GM23338 (cell line): ENCODE data around the gene MME. TPM values are rescaled to one million over a fixed set of nuclear protein-coding genes. Genes with fewer than 3 reads are reported as not detected.

Experiments
- ATAC-seq: fragments of 200-7000 bp; cut with Tn5 transposase; 3 replicates; pipeline ENCODE4 v1.9.1; 2020
- DNase-seq: peaks from one replicate; pipeline ENCODE4 v3.0.0-alpha.2; 2015; ENCODE audit warnings: low spot score
- H2AFZ ChIP-seq: fragments of 200-600 bp; sonication (generic); 2 replicates; pipeline ENCODE4 v1.8.0; 2016; ENCODE audit warnings: antibody characterized with exemption, mild to moderate bottlenecking, moderate library complexity
- H3F3A ChIP-seq: fragments of 200-600 bp; sonication (generic); replicated peaks from 2 replicates; pipeline ENCODE4 v1.8.0; 2017; ENCODE audit warnings: antibody characterized with exemption, mixed run types, low read depth
- H3K27ac ChIP-seq: fragments of 200-600 bp; sonication (generic); 2 replicates; pipeline ENCODE4 v1.6.1; 2016; ENCODE audit warnings: low read depth
- H3K27me3 ChIP-seq: fragments of 200-600 bp; sonication (generic); 2 replicates; pipeline ENCODE4 v1.8.0; 2016; ENCODE audit warnings: mild to moderate bottlenecking, mixed run types, moderate library complexity; ENCODE audit not compliant: insufficient read depth
- H3K36me3 ChIP-seq: fragments of 200-600 bp; sonication (generic); 2 replicates; pipeline ENCODE4 v1.8.0; 2016; ENCODE audit warnings: mild to moderate bottlenecking; ENCODE audit not compliant: insufficient read depth
- H3K4me1 ChIP-seq: fragments of 200-600 bp; sonication (generic); 2 replicates; pipeline ENCODE4 v1.8.0; 2016; ENCODE audit warnings: mild to moderate bottlenecking, moderate library complexity; ENCODE audit not compliant: insufficient read depth
- H3K4me2 ChIP-seq: fragments of 200-600 bp; sonication (generic); 2 replicates; pipeline ENCODE4 v1.7.1; 2017; ENCODE audit warnings: mixed run types
- H3K4me3 ChIP-seq: fragments of 200-600 bp; sonication (generic); 2 replicates; pipeline ENCODE4 v1.6.1; 2016; ENCODE audit warnings: mixed run types
- H3K79me2 ChIP-seq: fragments of 200-600 bp; sonication (generic); replicated peaks from 2 replicates; pipeline ENCODE4 v1.8.0; 2017; ENCODE audit warnings: mild to moderate bottlenecking; ENCODE audit not compliant: insufficient read depth
- H3K9me2 ChIP-seq: fragments of 200-600 bp; sonication (generic); 2 replicates; pipeline ENCODE4 v1.8.0; 2017; ENCODE audit not compliant: insufficient read depth
- H4K20me1 ChIP-seq: fragments of 200-600 bp; sonication (generic); replicated peaks from 2 replicates; pipeline ENCODE4 v1.8.0; 2017; ENCODE audit warnings: mild to moderate bottlenecking; ENCODE audit not compliant: insufficient read depth
- H3K27ac Mint-ChIP-seq: 2 replicates; pipeline ENCODE4 v1.8.0; 2020; ENCODE audit warnings: inconsistent platforms, mild to moderate bottlenecking, moderate library complexity, mixed read lengths
- H3K27me3 Mint-ChIP-seq: 3 replicates; pipeline ENCODE4 v1.8.0; 2022; ENCODE audit warnings: low read depth, mild to moderate bottlenecking, moderate library complexity, mixed read lengths, inconsistent platforms; ENCODE audit not compliant: insufficient read depth, poor library complexity
- H3K36me3 Mint-ChIP-seq: 3 replicates; pipeline ENCODE4 v1.8.0; 2021; ENCODE audit warnings: low read depth, mild to moderate bottlenecking, inconsistent platforms, moderate library complexity, mixed read lengths
- H3K4me1 Mint-ChIP-seq: 3 replicates; pipeline ENCODE4 v1.8.0; 2020; ENCODE audit warnings: mild to moderate bottlenecking, inconsistent platforms, mixed read lengths
- H3K4me3 Mint-ChIP-seq: 3 replicates; pipeline ENCODE4 v1.8.0; 2021; ENCODE audit warnings: moderate library complexity, mild to moderate bottlenecking, inconsistent platforms, mixed read lengths
- H3K9me3 Mint-ChIP-seq: 3 replicates; pipeline ENCODE4 v1.8.0; 2020; ENCODE audit warnings: moderate library complexity, mild to moderate bottlenecking, inconsistent platforms, mixed read lengths
- CREB1 ChIP-seq: fragments of 250-450 bp; sonication (Bioruptor Pico); IDR thresholded peaks from 2 replicates; pipeline ENCODE4 v1.5.0; 2020; ENCODE audit warnings: low read depth, mild to moderate bottlenecking, moderate library complexity
- CTCF ChIP-seq, 2 experiments: fragments of 200-600 bp in 1 of 2; sonication (generic) in 1 of 2; conservative IDR thresholded peaks; 2 replicates each; pipeline versions ENCODE4 v1.5.1 to v1.6.1; 2016 to 2017; ENCODE audit warnings: antibody characterized with exemption in 2 of 2, low read depth in 2 of 2, mild to moderate bottlenecking in 2 of 2, moderate library complexity in 1 of 2
- EZH2 ChIP-seq: fragments of 200-600 bp; sonication (generic); IDR thresholded peaks from one replicate; pipeline ENCODE4 v1.8.0; 2017; ENCODE audit warnings: antibody characterized with exemption, mild to moderate bottlenecking, low read depth; ENCODE audit not compliant: unreplicated experiment
- EZH2phosphoT487 ChIP-seq: fragments of 200-600 bp; sonication (generic); IDR thresholded peaks from one replicate; pipeline ENCODE4 v1.8.1; 2018; ENCODE audit warnings: antibody characterized with exemption; ENCODE audit not compliant: unreplicated experiment
- JUNB ChIP-seq: IDR thresholded peaks from one replicate; pipeline ENCODE4 v1.6.1; 2016; ENCODE audit warnings: antibody characterized with exemption; ENCODE audit not compliant: unreplicated experiment
- NANOG ChIP-seq: IDR thresholded peaks from 2 replicates; pipeline ENCODE4 v1.6.1; 2016; ENCODE audit warnings: antibody characterized with exemption, borderline replicate concordance
- POLR2AphosphoS5 ChIP-seq: IDR thresholded peaks from 2 replicates; pipeline ENCODE4 v1.6.1; 2016; ENCODE audit warnings: antibody characterized with exemption, low read depth
- STAT1 ChIP-seq: IDR thresholded peaks from one replicate; pipeline ENCODE4 v1.6.1; 2016; ENCODE audit warnings: antibody characterized with exemption; ENCODE audit not compliant: unreplicated experiment
- ZNF114 ChIP-seq: fragments of 250-450 bp; sonication (Bioruptor Pico); IDR thresholded peaks from 2 replicates; pipeline ENCODE4 v1.5.0; 2020; ENCODE audit warnings: mild to moderate bottlenecking, moderate library complexity
- ZNF331 ChIP-seq: fragments of 250-450 bp; sonication (Bioruptor Pico); IDR thresholded peaks from 2 replicates; pipeline ENCODE4 v1.5.0; 2020; ENCODE audit warnings: low read depth, mild to moderate bottlenecking, moderate library complexity
- polyA plus RNA-seq: library from polyadenylated mRNA; unstranded; fragments of >200 nt; fragmentation: Nextera tagmentation; extraction: Ambion mirVana; gene quantifications from 2 replicates; pipeline ENCODE4 v1.2.1, GENCODE V29; 2016
- total RNA-seq: library from RNA; depleted of rRNA; stranded (reverse); fragments of >200 nt; shearing (Covaris generic); gene quantifications from 2 replicates; pipeline ENCODE4 v1.2.3, GENCODE V29; 2014
- TF ChIP-seq, protein P1 (sequence below): IDR thresholded peaks from one replicate; pipeline ENCODE4 v1.6.1; 2018; ENCODE audit warnings: antibody characterized with exemption; ENCODE audit not compliant: unreplicated experiment
- TF ChIP-seq, protein P2 (sequence below): fragments of 250-450 bp; sonication (Bioruptor Pico); IDR thresholded peaks from 2 replicates; pipeline ENCODE4 v1.5.0; 2020; ENCODE audit warnings: mild to moderate bottlenecking, moderate library complexity
- TF ChIP-seq, protein P3 (sequence below): IDR thresholded peaks from 2 replicates; pipeline ENCODE4 v1.6.1; 2016; ENCODE audit warnings: antibody characterized with exemption

Gene MME
- total and polyA plus RNA-seq, 2 experiments from 2014 or later, result 15.2 to 76.7 TPM

GRCh38 chr3:155196131-155197021, 116.3 kb downstream of the MME start:
- no peaks in the 10 kb centered on the region for H3F3A ChIP-seq
- Mint-ChIP-seq H3K36me3 (no peaks in the 10 kb centered on the region), H3K4me1 (no peaks in the 10 kb centered on the region; the same call in 2 of the 3 replicates), H3K4me3 (no peak overlapping the region), H3K27me3 (no peaks in the 10 kb centered on the region), H3K27ac (no peak overlapping the region), H3K9me3 (no peaks in the 10 kb centered on the region)
- H3K4me1 ChIP-seq, result no peaks in the 10 kb centered on the region
- no peak for TF ChIP-seq CTCF (conservative IDR thresholded peaks at IDR 0.05; ENCODE audit: low read depth in 2 of 2)
- TF ChIP-seq ZNF331, result no peak
- TF ChIP-seq CREB1 (CRISPR knock-in tag), result no peak
- no peak for TF ChIP-seq EZH2
- TF ChIP-seq NANOG, result no peak
- TF ChIP-seq STAT1, result no peak
- TF ChIP-seq JUNB, result no peak
- TF ChIP-seq EZH2phosphoT487, result no peak
- no peak for TF ChIP-seq POLR2AphosphoS5
- TF ChIP-seq, protein P1, sequence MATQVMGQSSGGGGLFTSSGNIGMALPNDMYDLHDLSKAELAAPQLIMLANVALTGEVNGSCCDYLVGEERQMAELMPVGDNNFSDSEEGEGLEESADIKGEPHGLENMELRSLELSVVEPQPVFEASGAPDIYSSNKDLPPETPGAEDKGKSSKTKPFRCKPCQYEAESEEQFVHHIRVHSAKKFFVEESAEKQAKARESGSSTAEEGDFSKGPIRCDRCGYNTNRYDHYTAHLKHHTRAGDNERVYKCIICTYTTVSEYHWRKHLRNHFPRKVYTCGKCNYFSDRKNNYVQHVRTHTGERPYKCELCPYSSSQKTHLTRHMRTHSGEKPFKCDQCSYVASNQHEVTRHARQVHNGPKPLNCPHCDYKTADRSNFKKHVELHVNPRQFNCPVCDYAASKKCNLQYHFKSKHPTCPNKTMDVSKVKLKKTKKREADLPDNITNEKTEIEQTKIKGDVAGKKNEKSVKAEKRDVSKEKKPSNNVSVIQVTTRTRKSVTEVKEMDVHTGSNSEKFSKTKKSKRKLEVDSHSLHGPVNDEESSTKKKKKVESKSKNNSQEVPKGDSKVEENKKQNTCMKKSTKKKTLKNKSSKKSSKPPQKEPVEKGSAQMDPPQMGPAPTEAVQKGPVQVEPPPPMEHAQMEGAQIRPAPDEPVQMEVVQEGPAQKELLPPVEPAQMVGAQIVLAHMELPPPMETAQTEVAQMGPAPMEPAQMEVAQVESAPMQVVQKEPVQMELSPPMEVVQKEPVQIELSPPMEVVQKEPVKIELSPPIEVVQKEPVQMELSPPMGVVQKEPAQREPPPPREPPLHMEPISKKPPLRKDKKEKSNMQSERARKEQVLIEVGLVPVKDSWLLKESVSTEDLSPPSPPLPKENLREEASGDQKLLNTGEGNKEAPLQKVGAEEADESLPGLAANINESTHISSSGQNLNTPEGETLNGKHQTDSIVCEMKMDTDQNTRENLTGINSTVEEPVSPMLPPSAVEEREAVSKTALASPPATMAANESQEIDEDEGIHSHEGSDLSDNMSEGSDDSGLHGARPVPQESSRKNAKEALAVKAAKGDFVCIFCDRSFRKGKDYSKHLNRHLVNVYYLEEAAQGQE, result no peak
- TF ChIP-seq, protein P2, sequence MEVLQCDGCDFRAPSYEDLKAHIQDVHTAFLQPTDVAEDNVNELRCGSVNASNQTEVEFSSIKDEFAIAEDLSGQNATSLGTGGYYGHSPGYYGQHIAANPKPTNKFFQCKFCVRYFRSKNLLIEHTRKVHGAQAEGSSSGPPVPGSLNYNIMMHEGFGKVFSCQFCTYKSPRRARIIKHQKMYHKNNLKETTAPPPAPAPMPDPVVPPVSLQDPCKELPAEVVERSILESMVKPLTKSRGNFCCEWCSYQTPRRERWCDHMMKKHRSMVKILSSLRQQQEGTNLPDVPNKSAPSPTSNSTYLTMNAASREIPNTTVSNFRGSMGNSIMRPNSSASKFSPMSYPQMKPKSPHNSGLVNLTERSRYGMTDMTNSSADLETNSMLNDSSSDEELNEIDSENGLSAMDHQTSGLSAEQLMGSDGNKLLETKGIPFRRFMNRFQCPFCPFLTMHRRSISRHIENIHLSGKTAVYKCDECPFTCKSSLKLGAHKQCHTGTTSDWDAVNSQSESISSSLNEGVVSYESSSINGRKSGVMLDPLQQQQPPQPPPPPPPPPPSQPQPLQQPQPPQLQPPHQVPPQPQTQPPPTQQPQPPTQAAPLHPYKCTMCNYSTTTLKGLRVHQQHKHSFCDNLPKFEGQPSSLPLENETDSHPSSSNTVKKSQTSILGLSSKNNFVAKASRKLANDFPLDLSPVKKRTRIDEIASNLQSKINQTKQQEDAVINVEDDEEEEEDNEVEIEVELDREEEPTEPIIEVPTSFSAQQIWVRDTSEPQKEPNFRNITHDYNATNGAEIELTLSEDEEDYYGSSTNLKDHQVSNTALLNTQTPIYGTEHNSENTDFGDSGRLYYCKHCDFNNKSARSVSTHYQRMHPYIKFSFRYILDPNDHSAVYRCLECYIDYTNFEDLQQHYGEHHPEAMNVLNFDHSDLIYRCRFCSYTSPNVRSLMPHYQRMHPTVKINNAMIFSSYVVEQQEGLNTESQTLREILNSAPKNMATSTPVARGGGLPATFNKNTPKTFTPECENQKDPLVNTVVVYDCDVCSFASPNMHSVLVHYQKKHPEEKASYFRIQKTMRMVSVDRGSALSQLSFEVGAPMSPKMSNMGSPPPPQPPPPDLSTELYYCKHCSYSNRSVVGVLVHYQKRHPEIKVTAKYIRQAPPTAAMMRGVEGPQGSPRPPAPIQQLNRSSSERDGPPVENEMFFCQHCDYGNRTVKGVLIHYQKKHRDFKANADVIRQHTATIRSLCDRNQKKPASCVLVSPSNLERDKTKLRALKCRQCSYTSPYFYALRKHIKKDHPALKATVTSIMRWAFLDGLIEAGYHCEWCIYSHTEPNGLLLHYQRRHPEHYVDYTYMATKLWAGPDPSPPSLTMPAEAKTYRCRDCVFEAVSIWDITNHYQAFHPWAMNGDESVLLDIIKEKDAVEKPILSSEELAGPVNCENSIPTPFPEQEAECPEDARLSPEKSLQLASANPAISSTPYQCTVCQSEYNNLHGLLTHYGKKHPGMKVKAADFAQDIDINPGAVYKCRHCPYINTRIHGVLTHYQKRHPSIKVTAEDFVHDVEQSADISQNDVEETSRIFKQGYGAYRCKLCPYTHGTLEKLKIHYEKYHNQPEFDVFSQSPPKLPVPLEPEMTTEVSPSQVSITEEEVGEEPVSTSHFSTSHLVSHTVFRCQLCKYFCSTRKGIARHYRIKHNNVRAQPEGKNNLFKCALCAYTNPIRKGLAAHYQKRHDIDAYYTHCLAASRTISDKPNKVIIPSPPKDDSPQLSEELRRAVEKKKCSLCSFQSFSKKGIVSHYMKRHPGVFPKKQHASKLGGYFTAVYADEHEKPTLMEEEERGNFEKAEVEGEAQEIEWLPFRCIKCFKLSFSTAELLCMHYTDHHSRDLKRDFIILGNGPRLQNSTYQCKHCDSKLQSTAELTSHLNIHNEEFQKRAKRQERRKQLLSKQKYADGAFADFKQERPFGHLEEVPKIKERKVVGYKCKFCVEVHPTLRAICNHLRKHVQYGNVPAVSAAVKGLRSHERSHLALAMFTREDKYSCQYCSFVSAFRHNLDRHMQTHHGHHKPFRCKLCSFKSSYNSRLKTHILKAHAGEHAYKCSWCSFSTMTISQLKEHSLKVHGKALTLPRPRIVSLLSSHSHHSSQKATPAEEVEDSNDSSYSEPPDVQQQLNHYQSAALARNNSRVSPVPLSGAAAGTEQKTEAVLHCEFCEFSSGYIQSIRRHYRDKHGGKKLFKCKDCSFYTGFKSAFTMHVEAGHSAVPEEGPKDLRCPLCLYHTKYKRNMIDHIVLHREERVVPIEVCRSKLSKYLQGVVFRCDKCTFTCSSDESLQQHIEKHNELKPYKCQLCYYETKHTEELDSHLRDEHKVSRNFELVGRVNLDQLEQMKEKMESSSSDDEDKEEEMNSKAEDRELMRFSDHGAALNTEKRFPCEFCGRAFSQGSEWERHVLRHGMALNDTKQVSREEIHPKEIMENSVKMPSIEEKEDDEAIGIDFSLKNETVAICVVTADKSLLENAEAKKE, result no peak
- TF ChIP-seq, protein P3, sequence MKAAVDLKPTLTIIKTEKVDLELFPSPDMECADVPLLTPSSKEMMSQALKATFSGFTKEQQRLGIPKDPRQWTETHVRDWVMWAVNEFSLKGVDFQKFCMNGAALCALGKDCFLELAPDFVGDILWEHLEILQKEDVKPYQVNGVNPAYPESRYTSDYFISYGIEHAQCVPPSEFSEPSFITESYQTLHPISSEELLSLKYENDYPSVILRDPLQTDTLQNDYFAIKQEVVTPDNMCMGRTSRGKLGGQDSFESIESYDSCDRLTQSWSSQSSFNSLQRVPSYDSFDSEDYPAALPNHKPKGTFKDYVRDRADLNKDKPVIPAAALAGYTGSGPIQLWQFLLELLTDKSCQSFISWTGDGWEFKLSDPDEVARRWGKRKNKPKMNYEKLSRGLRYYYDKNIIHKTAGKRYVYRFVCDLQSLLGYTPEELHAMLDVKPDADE, result no peak
- no peak for TF ChIP-seq ZNF114
- no peak overlapping the region for H2AFZ ChIP-seq
- no peaks in the 10 kb centered on the region for H4K20me1 ChIP-seq
- no peaks in the 10 kb centered on the region for H3K9me2 ChIP-seq
- no peaks in the 10 kb centered on the region for H3K79me2 ChIP-seq
- H3K27ac ChIP-seq, result no peak overlapping the region
- DNase-seq, result no peak
- no peak overlapping the region for H3K4me2 ChIP-seq
- no peaks in the 10 kb centered on the region for H3K27me3 ChIP-seq
- no peak overlapping the region for H3K4me3 ChIP-seq
- no peak for ATAC-seq
- no peaks in the 10 kb centered on the region for H3K36me3 ChIP-seq
